ENCODE measurements around the gene STON1. TPM values are rescaled to one million over a fixed set of nuclear protein-coding genes. Genes with fewer than 3 reads are reported as not detected.
"Not testable (repeated sequence)": the region's sequence is repeated elsewhere in the genome, so short reads cannot be mapped to it uniquely, and the experiment has no call there.

The STON1 gene
- total and polyA plus RNA-seq, 2 of the 8 experiments (the other 6 are each of a cell fraction or from before 2014, with no cell fraction given), result 5.0 to 10.1 TPM

DNA sequence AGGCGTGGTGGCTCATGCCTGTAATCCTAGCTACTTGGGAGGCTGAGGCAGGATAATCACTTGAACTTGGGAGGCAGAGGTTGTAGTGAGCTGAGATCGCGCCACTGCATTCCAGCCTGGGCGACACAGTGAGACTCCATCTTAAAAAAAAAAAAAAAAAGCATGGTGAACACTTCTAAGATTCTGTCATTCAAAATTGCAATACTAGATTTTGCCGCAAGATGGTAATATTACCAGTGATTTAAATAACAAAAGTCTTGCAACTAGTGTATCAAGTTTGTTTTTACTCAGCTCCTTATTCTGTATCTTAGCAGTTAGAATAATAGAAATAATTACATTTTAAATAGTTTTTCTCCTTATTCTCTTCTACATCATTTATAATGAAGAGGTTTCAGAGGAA, 92.7 kb downstream of the STON1 start:
- H3K4me1 ChIP-seq (replicated peaks in 1 of 4; ENCODE audit: control insufficient read depth in 3 of 4, insufficient read depth in 4 of 4, low read length in 3 of 4); DNase-seq (ENCODE audit: low read depth in 1 of 2, low spot score in 2 of 2): not testable (repeated sequence)

More for the DNA sequence above, 92.7 kb downstream of the STON1 start:
- H2BK15ac ChIP-seq (ENCODE audit: low read length); H2AFZ ChIP-seq (ENCODE audit: low read length); H3K4ac ChIP-seq (replicated peaks; ENCODE audit: insufficient read length, low read depth, low read length); H3K4me3 ChIP-seq (ENCODE audit: extremely low read depth in 1 of 4, insufficient read depth in 2 of 4, low read depth in 3 of 4, low read length in 4 of 4); H2BK120ac ChIP-seq (replicated peaks; ENCODE audit: low read depth, low read length); H3K18ac ChIP-seq (ENCODE audit: extremely low read depth, low read length); H3K36me3 ChIP-seq (ENCODE audit: control insufficient read depth in 2 of 4, insufficient read depth in 4 of 4, low read length in 3 of 4); H4K20me1 ChIP-seq (replicated peaks in 1 of 2; ENCODE audit: control insufficient read depth in 1 of 2, insufficient read depth in 2 of 2, low read length in 2 of 2); H3K79me2 ChIP-seq (ENCODE audit: control insufficient read depth in 1 of 2, insufficient read depth in 2 of 2, low read length in 2 of 2); H3K14ac ChIP-seq (ENCODE audit: insufficient read length); H2BK12ac ChIP-seq (ENCODE audit: low read depth, low read length); H3K9ac ChIP-seq (replicated peaks in 1 of 4; ENCODE audit: extremely low read depth in 1 of 4, low read depth in 3 of 4, low read length in 3 of 4); H4K8ac ChIP-seq (ENCODE audit: extremely low read depth, insufficient read depth, low read length); H3K27ac ChIP-seq (ENCODE audit: low read depth, low read length); FAIRE-seq; H3K56ac ChIP-seq (replicated peaks; ENCODE audit: insufficient read length, low read depth, low read length); H3K79me1 ChIP-seq (ENCODE audit: low read depth, low read length); H2BK20ac ChIP-seq (ENCODE audit: low read length); H3K9me3 ChIP-seq (ENCODE audit: insufficient read depth in 2 of 2, low read depth in 1 of 2, low read length in 1 of 2); H4K91ac ChIP-seq (replicated peaks; ENCODE audit: insufficient read length, low read length); H3K23me2 ChIP-seq (ENCODE audit: low read depth, low read length); H3K27me3 ChIP-seq (replicated peaks in 1 of 4; ENCODE audit: control insufficient read depth in 3 of 4, extremely low read depth in 1 of 4, insufficient read depth in 3 of 4, low read length in 3 of 4); H2BK5ac ChIP-seq (ENCODE audit: low read depth, low read length); H4K5ac ChIP-seq (ENCODE audit: insufficient read length, low read depth, low read length); POLR2A ChIA-PET (ENCODE audit: partially characterized antibody); H3K23ac ChIP-seq (ENCODE audit: insufficient read length); H2AK5ac ChIP-seq (ENCODE audit: low read depth, low read length); H3K4me2 ChIP-seq (ENCODE audit: insufficient read depth in 1 of 2, low read depth in 2 of 2, low read length in 2 of 2): not testable (repeated sequence)
- CTCF ChIA-PET (ENCODE audit: partially characterized antibody), result interaction anchor here (0.7 kb wide), 1 partner anchor 39 kb away, joined by 5 read pairs; no protein-coding TSS in a partner anchor
- WGBS, 2 experiments (ENCODE audit: extremely low coverage in 1 of 2, insufficient coverage in 1 of 2, insufficient read length in 1 of 2, insufficient replicate concordance in 2 of 2, low coverage in 1 of 2, low lambda C conversion rate in 2 of 2, missing lambda C conversion rate in 1 of 2), result 93% methylated on average over 5 of the region's 5 CpGs; no CpG with 5 or more reads in 1 of the 2 experiments
